GM12892 (cell line): ENCODE measurements around the gene MARK1.
"Not testable (repeated sequence)": the region's sequence is repeated elsewhere in the genome, so short reads cannot be mapped to it uniquely, and the experiment has no call there.

Experiments
- DNase-seq: peaks from one replicate; pipeline ENCODE4 v3.0.0; 2011; ENCODE audit not compliant: insufficient read length
- FAIRE-seq: peaks from 2 replicates; lab custom pipeline; 2011; peaks lifted over from hg19 to GRCh38; lab: Jason Lieb, UNC
- POLR2A ChIP-seq: IDR thresholded peaks from 2 replicates; pipeline ENCODE4 v1.6.1; 2011; ENCODE audit warnings: low read depth, low read length, control low read depth
- POLR2AphosphoS5 ChIP-seq: IDR thresholded peaks from 2 replicates; pipeline ENCODE4 v1.6.1; 2011; ENCODE audit warnings: low read depth, low read length, control low read depth
- TAF1 ChIP-seq: IDR thresholded peaks from 2 replicates; pipeline ENCODE4 v1.6.1; 2011; ENCODE audit warnings: low read depth, mild to moderate bottlenecking, control low read depth, low read length, borderline replicate concordance

MARK1 gene

DNA sequence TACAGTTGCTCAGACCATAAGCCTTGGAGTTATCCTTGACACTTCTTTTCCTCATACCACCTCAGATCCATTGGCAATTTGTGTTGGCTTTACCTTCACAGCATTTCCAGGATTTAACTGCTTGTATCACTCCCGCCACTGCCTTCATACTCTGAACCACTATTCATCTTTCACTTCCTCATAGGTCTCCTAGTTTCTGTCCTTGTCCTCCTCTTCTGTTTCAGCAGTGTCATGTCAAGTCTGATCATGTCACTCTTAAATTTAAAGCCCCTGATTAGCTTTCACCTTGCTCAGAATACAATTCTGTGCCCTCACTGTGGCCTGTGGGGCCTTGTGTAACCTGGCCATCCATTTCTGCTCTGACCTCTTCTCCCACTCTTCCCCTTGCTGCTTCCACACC lies 127.6 kb downstream of the MARK1 start:
- no peak for TF ChIP-seq POLR2A
- TF ChIP-seq POLR2AphosphoS5 = no peak
- TF ChIP-seq TAF1 = no peak
- DNase-seq = no peak
- peak; percentile 78 for FAIRE-seq

DNA sequence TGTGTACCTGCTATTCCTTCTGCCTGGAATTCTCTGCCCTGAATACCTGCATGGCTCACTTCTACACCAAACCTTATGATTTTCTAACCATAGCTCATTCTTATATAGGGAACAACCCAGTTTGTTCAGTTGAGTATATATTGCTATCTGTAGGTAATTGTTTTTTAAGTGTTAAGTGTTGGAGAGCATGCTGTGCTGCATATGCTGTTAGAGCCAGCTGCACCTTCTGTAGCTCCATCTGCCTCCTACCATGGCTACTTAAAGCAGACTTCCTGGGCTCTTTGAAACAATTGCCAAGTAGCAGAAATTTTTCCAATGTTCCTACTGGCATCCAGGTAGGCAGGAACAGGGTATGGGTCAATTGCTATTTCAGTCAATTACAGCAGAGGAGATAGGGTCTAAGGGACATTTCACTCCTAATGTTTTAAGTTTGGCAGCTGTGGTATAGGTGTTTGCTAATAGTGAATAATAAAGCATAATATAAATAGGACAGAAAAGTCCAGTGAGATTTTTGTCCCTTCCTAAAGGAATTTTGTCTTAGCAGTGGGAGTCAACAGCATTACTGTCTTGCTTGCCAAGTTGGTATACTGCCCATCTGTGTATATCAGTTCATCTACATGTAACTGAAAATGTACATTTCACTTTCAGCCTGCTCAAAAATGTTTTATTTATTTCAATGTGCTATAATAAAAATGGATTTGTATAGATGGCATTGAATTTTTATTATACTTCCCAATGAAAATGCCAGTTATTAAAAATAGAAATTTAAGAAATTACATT lies 128.2 kb downstream of the MARK1 start:
- no peak for DNase-seq
- no peak for FAIRE-seq
- TF ChIP-seq POLR2AphosphoS5 (no peak), POLR2A (no peak), TAF1 (no peak)

DNA sequence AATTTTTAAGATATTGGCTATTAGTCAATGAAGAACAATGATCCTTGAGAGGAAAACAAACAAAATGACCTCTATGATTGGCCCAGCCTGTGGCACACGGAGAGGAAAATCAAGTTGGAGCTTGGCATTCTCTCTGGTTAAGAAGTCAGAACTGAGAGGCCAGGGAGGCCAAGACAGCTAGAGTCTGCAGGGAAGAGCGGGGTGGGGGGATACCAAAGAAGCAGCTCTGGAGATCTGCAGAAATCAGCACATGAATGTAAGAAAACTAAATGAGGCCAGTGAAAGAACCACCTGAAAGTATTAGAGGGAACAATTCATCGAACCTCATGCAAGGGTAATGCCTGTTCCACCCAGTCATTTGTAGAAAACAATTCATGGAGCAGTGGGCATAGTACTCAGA lies 138.4 kb downstream of the MARK1 start:
- no peak for FAIRE-seq
- TF ChIP-seq POLR2AphosphoS5 (no peak), TAF1 (no peak), POLR2A (no peak)
- DNase-seq = no peak

GRCh38 chr1:220669005-220669404 lies 141.1 kb downstream of the MARK1 start:
- TF ChIP-seq POLR2AphosphoS5 (no peak), POLR2A (no peak), TAF1 (no peak)
- no peak for FAIRE-seq
- no peak for DNase-seq

- no peak for TF ChIP-seq TAF1
- TF ChIP-seq POLR2A = no peak
- no peak for TF ChIP-seq POLR2AphosphoS5
- FAIRE-seq = no peak
- DNase-seq = no peak
These were observed 142.4 kb downstream of the MARK1 start for GRCh38 chr1:220670365-220670764.

DNA sequence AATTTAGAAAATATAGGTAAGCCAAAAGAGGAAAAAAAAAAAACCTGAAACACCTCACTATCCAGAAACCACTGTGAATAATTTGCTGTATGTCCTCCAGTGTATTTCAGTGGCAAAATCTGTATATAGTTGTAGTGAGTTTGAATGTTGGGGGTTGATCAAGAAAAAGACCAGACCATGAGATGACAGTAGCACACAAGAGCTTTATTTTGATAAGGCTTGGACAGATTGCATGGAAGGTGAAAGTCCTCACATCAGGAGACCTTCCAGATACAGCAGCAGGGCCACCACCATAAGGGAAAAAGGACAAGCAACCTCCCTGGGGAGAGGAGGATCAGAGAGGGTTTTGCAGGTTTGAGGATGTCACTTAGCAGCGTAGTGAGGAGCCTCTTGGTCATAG lies 146.0 kb downstream of the MARK1 start:
- no peak for TF ChIP-seq POLR2AphosphoS5
- no peak for TF ChIP-seq POLR2A
- TF ChIP-seq TAF1 = no peak
- DNase-seq = no peak
- FAIRE-seq = peak; percentile 21

GRCh38 chr1:220677251-220677650 lies 149.3 kb downstream of the MARK1 start:
- no peak for TF ChIP-seq POLR2AphosphoS5
- TF ChIP-seq POLR2A = no peak
- no peak for TF ChIP-seq TAF1
- DNase-seq (no peak), FAIRE-seq (no peak)

DNA sequence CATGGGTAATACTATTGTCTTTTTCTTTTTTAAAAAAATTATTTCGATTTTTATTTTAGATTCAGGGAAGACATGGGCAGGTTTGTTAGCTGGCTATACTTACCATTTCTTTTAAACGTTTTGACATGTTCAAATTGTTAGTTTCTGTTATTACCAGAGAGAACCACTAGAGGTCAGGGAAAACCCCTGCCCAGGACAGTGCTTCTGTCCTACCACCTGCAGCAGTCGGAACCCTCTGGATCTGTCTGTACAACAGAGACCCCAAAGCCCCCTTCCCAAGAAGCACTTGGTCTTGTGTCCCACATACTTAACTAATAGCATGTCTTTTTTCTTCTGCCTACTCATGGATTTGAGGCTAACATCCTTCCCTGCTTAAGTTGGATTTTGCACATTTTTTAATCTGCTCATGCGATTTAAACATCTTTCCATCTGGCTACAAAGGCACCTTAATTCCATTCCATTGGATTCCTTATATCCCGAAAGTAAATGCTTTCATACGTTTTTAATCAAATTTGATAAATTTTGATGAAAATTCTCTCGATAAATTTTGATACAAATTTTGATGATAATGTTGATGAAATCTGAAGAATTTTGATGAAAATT lies 152.2 kb downstream of the MARK1 start:
- no peak for DNase-seq
- no peak for TF ChIP-seq POLR2AphosphoS5
- TF ChIP-seq TAF1 = no peak
- TF ChIP-seq POLR2A = no peak
- FAIRE-seq = peak; percentile 80

DNA sequence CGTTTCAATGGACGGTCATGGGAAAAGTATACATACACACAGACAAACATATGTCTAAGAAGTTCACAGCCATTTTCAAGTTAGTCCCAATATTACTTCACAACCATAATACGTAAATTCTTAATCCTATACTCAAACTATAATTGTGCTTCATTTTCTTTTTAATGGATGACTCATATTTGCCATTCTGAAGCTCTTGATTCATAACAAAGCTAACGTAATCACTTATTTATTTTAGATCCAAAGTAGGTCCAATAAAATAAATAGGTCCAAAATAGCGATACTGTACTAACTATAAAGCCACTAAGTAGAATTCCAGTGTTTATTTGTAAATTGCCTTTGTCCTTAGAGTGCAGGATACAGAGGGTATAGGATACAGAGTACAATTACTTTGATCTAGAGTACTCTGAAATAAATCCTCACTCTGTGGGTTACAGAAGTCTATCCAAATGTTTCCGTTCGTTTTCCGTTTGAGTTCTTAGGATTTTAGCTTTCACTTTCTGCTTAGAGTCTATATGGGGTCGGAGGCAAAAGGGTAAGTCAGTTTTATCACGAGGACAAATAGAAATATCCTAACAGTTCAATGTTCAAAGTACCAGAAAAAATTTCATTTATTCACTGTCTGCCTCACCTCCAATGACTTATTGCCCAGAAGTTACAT lies 153.4 kb downstream of the MARK1 start:
- DNase-seq = no peak
- no peak for TF ChIP-seq POLR2AphosphoS5
- no peak for TF ChIP-seq POLR2A
- TF ChIP-seq TAF1 = no peak
- no peak for FAIRE-seq

DNA sequence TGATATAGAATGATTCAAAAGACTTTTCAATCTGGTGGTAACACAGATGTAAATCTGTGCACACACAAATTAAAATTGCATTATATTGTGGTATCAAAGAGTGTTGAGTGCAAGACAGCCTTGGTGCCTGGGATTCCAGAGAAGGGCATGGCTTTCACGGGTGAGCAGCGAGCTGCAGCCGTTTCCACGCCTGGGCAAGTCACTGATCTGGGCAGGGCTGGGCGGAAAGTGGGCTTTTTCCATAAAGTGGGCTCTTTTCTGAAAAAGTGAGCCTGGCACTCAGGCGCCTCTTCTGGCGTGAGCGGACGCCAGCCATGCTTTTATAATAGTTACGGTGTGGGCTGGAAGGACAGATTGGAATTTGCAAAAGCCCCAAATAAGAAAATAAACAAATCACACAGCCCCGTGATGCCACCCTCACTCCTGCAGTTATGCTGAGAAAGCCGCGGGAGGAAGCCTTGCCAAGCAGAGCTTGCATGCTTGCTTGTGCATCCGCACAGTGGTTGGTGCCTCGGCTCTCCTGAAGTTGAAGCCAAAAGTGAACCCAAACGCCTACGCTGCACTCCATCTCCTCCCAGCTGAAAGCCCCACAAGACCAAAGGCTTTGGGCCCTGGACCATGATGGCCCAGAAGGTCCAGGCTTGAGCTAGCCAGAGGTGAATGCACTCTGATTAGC lies 155.1 kb downstream of the MARK1 start:
- DNase-seq (no peak), FAIRE-seq (no peak)
- TF ChIP-seq POLR2AphosphoS5 (no peak), POLR2A (no peak), TAF1 (no peak)

- not testable (repeated sequence) for FAIRE-seq, DNase-seq
These were observed 155.8 kb downstream of the MARK1 start for GRCh38 chr1:220683716-220684115.

GRCh38 chr1:220684890-220685289 lies 157.0 kb downstream of the MARK1 start:
- TF ChIP-seq POLR2AphosphoS5 = no peak
- TF ChIP-seq POLR2A = no peak
- no peak for TF ChIP-seq TAF1
- DNase-seq (no peak), FAIRE-seq (no peak)
